Caco-2 (cell line): Measurements from ENCODE around the gene CLHC1. TPM values are rescaled to one million over a fixed set of nuclear protein-coding genes. Genes with fewer than 3 reads are reported as not detected.

ENCODE experiments used
- BruUV-seq: library from RNA; stranded (reverse); fragments of 400-500 nt; replicated peaks from 2 replicates; lab custom pipeline; 2021; lab: Mats Ljungman, UMichigan
- CTCF ChIA-PET: fragments of 300-600 bp; sonication (Branson Sonifier 250); formaldehyde crosslinking; loops from one replicate; lab custom pipeline; 2022; ENCODE audit warnings: antibody characterized with exemption; lab: Charles Lee
- POLR2A ChIA-PET: fragments of 300-600 bp; sonication (Branson Sonifier 250); formaldehyde crosslinking; loops from one replicate; lab custom pipeline; 2022; ENCODE audit warnings: antibody characterized with exemption; lab: Charles Lee
- DNase-seq, 2 experiments: peaks; one replicate each; pipeline versions ENCODE4 v3.0.0 to v3.0.0-alpha.2; 2020 to 2022
- H3K27me3 ChIP-seq: replicated peaks from 2 replicates; pipeline ENCODE4 v1.6.0; 2011; ENCODE audit warnings: low read length; ENCODE audit not compliant: control insufficient read depth, insufficient read depth
- H3K36me3 ChIP-seq: 2 replicates; pipeline ENCODE4 v1.5.1; 2011; ENCODE audit warnings: low read length; ENCODE audit not compliant: control insufficient read depth, insufficient read depth
- H3K4me1 ChIP-seq: fragments of 250-450 bp; sonication (Bioruptor Pico); 2 replicates; pipeline ENCODE4 v1.5.1; 2020; ENCODE audit warnings: mild to moderate bottlenecking
- H3K4me3 ChIP-seq: 2 replicates; pipeline ENCODE4 v1.5.1; 2011; ENCODE audit warnings: low read depth, mild to moderate bottlenecking, control low read depth, low read length
- H3K9me3 ChIP-seq: fragments of 250-450 bp; sonication (Bioruptor Pico); 2 replicates; pipeline ENCODE4 v1.5.1; 2020; ENCODE audit warnings: mild to moderate bottlenecking, moderate library complexity
- H3K27ac Mint-ChIP-seq: one replicate; pipeline ENCODE4 v1.8.0; 2022; ENCODE audit warnings: mixed read lengths; ENCODE audit not compliant: unreplicated experiment
- H3K27me3 Mint-ChIP-seq: one replicate; pipeline ENCODE4 v1.8.0; 2022; ENCODE audit warnings: mixed read lengths; ENCODE audit not compliant: insufficient read depth, unreplicated experiment
- H3K36me3 Mint-ChIP-seq: one replicate; pipeline ENCODE4 v1.8.0; 2022; ENCODE audit warnings: mild to moderate bottlenecking, mixed read lengths; ENCODE audit not compliant: insufficient read depth, unreplicated experiment
- H3K4me1 Mint-ChIP-seq: one replicate; pipeline ENCODE4 v1.8.0; 2022; ENCODE audit warnings: low read depth, mixed read lengths; ENCODE audit not compliant: unreplicated experiment
- H3K4me3 Mint-ChIP-seq: one replicate; pipeline ENCODE4 v1.8.0; 2022; ENCODE audit warnings: mild to moderate bottlenecking, moderate library complexity, mixed read lengths; ENCODE audit not compliant: unreplicated experiment
- H3K9me3 Mint-ChIP-seq: one replicate; pipeline ENCODE4 v1.8.0; 2022; ENCODE audit warnings: mixed read lengths; ENCODE audit not compliant: unreplicated experiment
- intact Hi-C: fragments of 100-400 bp; cut with micrococcal nuclease; formaldehyde crosslinking; loops from one replicate; pipeline ENCODE4 v1.10.0; 2022; ENCODE audit not compliant: unreplicated experiment
- total RNA-seq: library from RNA; stranded (reverse); gene quantifications from 2 replicates; pipeline ENCODE4 v1.2.3, GENCODE V29; 2022
- TF ChIP-seq, protein P1 (sequence below), 2 experiments: fragments of 200-600 bp in 1 of 2; IDR thresholded peaks; 1 replicate in 1 of 2; 2 replicates in 1 of 2; pipeline versions ENCODE4 v1.5.1 to v1.8.0; 2011 to 2022; ENCODE audit warnings: antibody characterized with exemption in 1 of 2, control low read depth in 1 of 2, inconsistent platforms in 1 of 2, low read depth in 1 of 2, low read length in 1 of 2, mild to moderate bottlenecking in 1 of 2, moderate library complexity in 1 of 2; ENCODE audit not compliant: insufficient read depth in 1 of 2, severe bottlenecking in 1 of 2, unreplicated experiment in 1 of 2

Gene CLHC1
- total RNA-seq, 1 experiment from 2014 or later: 13.4 TPM

- no peak for DNase-seq
- no peak overlapping the region for H3K27ac Mint-ChIP-seq
- intact Hi-C loops: no loop called here
- BruUV-seq: no TSS peak
- H3K27me3 Mint-ChIP-seq: no peaks in the 10 kb centered on the region
- peaks cover 7% of the 10 kb centered on the region for H3K4me1 Mint-ChIP-seq
- H3K4me3 Mint-ChIP-seq: no peak overlapping the region
- CTCF ChIA-PET: no interaction called here
- no peaks in the 10 kb centered on the region for H3K9me3 Mint-ChIP-seq
- peaks cover 5% of the 10 kb centered on the region for H3K36me3 Mint-ChIP-seq
- POLR2A ChIA-PET: no interaction called here
- TF ChIP-seq, protein P1, sequence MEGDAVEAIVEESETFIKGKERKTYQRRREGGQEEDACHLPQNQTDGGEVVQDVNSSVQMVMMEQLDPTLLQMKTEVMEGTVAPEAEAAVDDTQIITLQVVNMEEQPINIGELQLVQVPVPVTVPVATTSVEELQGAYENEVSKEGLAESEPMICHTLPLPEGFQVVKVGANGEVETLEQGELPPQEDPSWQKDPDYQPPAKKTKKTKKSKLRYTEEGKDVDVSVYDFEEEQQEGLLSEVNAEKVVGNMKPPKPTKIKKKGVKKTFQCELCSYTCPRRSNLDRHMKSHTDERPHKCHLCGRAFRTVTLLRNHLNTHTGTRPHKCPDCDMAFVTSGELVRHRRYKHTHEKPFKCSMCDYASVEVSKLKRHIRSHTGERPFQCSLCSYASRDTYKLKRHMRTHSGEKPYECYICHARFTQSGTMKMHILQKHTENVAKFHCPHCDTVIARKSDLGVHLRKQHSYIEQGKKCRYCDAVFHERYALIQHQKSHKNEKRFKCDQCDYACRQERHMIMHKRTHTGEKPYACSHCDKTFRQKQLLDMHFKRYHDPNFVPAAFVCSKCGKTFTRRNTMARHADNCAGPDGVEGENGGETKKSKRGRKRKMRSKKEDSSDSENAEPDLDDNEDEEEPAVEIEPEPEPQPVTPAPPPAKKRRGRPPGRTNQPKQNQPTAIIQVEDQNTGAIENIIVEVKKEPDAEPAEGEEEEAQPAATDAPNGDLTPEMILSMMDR (IDR thresholded peaks at IDR 0.05; ENCODE audit: insufficient read depth in 1 of 2, low read depth in 1 of 2, low read length in 1 of 2, severe bottlenecking in 1 of 2, unreplicated experiment in 1 of 2): no peak
- no peaks in the 10 kb centered on the region for H3K27me3 ChIP-seq
- H3K4me1 ChIP-seq: no peaks in the 10 kb centered on the region
- no peak overlapping the region for H3K4me3 ChIP-seq
- no peaks in the 10 kb centered on the region for H3K9me3 ChIP-seq
- H3K36me3 ChIP-seq: no peaks in the 10 kb centered on the region
Measured at GRCh38 chr2:55213822-55214221, 18.3 kb downstream of the CLHC1 start.

- intact Hi-C loops: no loop called here
- ChIA-PET POLR2A (no interaction called here), CTCF (no interaction called here)
- Mint-ChIP-seq H3K27me3 (no peaks in the 10 kb centered on the region), H3K9me3 (peaks cover 15% of the 10 kb centered on the region), H3K36me3 (peaks cover 11% of the 10 kb centered on the region), H3K27ac (no peak overlapping the region), H3K4me1 (no peaks in the 10 kb centered on the region), H3K4me3 (no peak overlapping the region)
- BruUV-seq: no TSS peak
- 0 out of 2 replicates have a peak, but pooled peaks cover 5% of the 10 kb centered on the region for H3K9me3 ChIP-seq
- H3K36me3 ChIP-seq: no peaks in the 10 kb centered on the region
- no peaks in the 10 kb centered on the region for H3K27me3 ChIP-seq
- no peak overlapping the region for H3K4me3 ChIP-seq
- TF ChIP-seq, protein P1 (IDR thresholded peaks at IDR 0.05; ENCODE audit: insufficient read depth in 1 of 2, low read depth in 1 of 2, low read length in 1 of 2, severe bottlenecking in 1 of 2, unreplicated experiment in 1 of 2): no peak
- H3K4me1 ChIP-seq: no peaks in the 10 kb centered on the region
- DNase-seq: no peak
Measured at GRCh38 chr2:55204950-55205349, 27.1 kb downstream of the CLHC1 start.

- no peak for DNase-seq
- no peaks in the 10 kb centered on the region for H3K4me1 ChIP-seq
- H3K27ac Mint-ChIP-seq: no peak overlapping the region
- BruUV-seq: no TSS peak
- peaks cover 8% of the 10 kb centered on the region for H3K36me3 Mint-ChIP-seq
- no peak overlapping the region for H3K4me3 Mint-ChIP-seq
- TF ChIP-seq, protein P1 (IDR thresholded peaks at IDR 0.05; ENCODE audit: insufficient read depth in 1 of 2, low read depth in 1 of 2, low read length in 1 of 2, severe bottlenecking in 1 of 2, unreplicated experiment in 1 of 2): no peak
- H3K27me3 Mint-ChIP-seq: no peaks in the 10 kb centered on the region
- H3K36me3 ChIP-seq: no peaks in the 10 kb centered on the region
- H3K4me1 Mint-ChIP-seq: no peaks in the 10 kb centered on the region
- ChIA-PET POLR2A (no interaction called here), CTCF (no interaction called here)
- H3K9me3 Mint-ChIP-seq: peaks cover 15% of the 10 kb centered on the region
- H3K27me3 ChIP-seq: no peaks in the 10 kb centered on the region
- H3K9me3 ChIP-seq: peaks cover 5% of the 10 kb centered on the region; the same call in 1 of the 2 replicates
- no peak overlapping the region for H3K4me3 ChIP-seq
- intact Hi-C loops: no loop called here
Measured at GRCh38 chr2:55204536-55204935, 27.6 kb downstream of the CLHC1 start.
